Panc1 (cell line): Measurements from ENCODE around the gene KRT4. TPM values are rescaled to one million over a fixed set of nuclear protein-coding genes. Genes with fewer than 3 reads are reported as not detected.

Experiments
- ATAC-seq: fragments of 200-7000 bp; cut with Tn5 transposase; 2 replicates; pipeline ENCODE4 v1.9.1; 2020; ENCODE audit warnings: mild to moderate bottlenecking, moderate library complexity
- BruUV-seq: library from RNA; stranded (reverse); fragments of 400-500 nt; replicated peaks from 2 replicates; lab custom pipeline; 2021; lab: Mats Ljungman, UMichigan
- CTCF ChIA-PET: fragments of 300-600 bp; sonication (Branson Sonifier 250); formaldehyde crosslinking; loops from one replicate; lab custom pipeline; 2022; ENCODE audit warnings: antibody characterized with exemption; lab: Charles Lee
- POLR2A ChIA-PET: fragments of 300-600 bp; sonication (Branson Sonifier 250); formaldehyde crosslinking; loops from one replicate; lab custom pipeline; 2022; ENCODE audit warnings: antibody characterized with exemption; lab: Charles Lee
- DNase-seq: peaks from one replicate; pipeline ENCODE4 v3.0.0-alpha.2; 2010; ENCODE audit warnings: low read depth, low spot score
- H3K27ac ChIP-seq: 2 replicates; pipeline ENCODE4 v1.5.1; 2011; ENCODE audit warnings: mild to moderate bottlenecking, low read length, inconsistent platforms
- H3K27me3 ChIP-seq: fragments of 200-500 bp; sonication (Bioruptor generic); 2 replicates; pipeline ENCODE4 v1.6.0; 2014; ENCODE audit warnings: low read length, inconsistent platforms; ENCODE audit not compliant: control insufficient read depth, insufficient read depth
- H3K36me3 ChIP-seq: fragments of 200-500 bp; sonication (Bioruptor generic); 2 replicates; pipeline ENCODE4 v1.5.1; 2014; ENCODE audit warnings: inconsistent platforms, mild to moderate bottlenecking, low read length, moderate library complexity; ENCODE audit not compliant: control insufficient read depth, insufficient read depth
- H3K4me1 ChIP-seq: 2 replicates; pipeline ENCODE4 v1.5.1; 2011; ENCODE audit warnings: inconsistent platforms, mild to moderate bottlenecking, low read length, moderate library complexity; ENCODE audit not compliant: control insufficient read depth, insufficient read depth
- H3K4me3 ChIP-seq, 2 experiments: 2 replicates each; pipeline ENCODE4 v1.5.1; 2011 to 2012; ENCODE audit warnings: low read depth in 2 of 2, low read length in 2 of 2, mild to moderate bottlenecking in 2 of 2, inconsistent platforms in 1 of 2, moderate library complexity in 1 of 2
- H3K9me3 ChIP-seq: fragments of 200-500 bp; sonication (Bioruptor generic); 2 replicates; pipeline ENCODE4 v1.5.1; 2014; ENCODE audit warnings: low read depth, mild to moderate bottlenecking, inconsistent platforms, low read length, moderate library complexity; ENCODE audit not compliant: control insufficient read depth, insufficient read depth
- POLR2AphosphoS5 ChIP-seq: IDR thresholded peaks from 2 replicates; pipeline ENCODE4 v1.6.1; 2012; ENCODE audit warnings: mild to moderate bottlenecking, low read depth, low read length, moderate library complexity
- SIN3A ChIP-seq: IDR thresholded peaks from 2 replicates; pipeline ENCODE4 v1.6.1; 2012; ENCODE audit warnings: low read depth, mild to moderate bottlenecking, low read length, moderate library complexity, borderline replicate concordance; ENCODE audit not compliant: insufficient read depth
- TCF7L2 ChIP-seq: IDR thresholded peaks from 2 replicates; pipeline ENCODE4 v1.6.1; 2011; ENCODE audit warnings: mild to moderate bottlenecking, low read depth, low read length, inconsistent platforms
- in situ Hi-C: cut with HindIII; loops from 2 replicates; pipeline ENCODE4 v1.10.0; 2016; ENCODE audit warnings: low sequenced_read_pairs, low pct_unique_long_range_greater_than_20kb
- intact Hi-C: fragments of 100-400 bp; cut with micrococcal nuclease; formaldehyde crosslinking; loops from one replicate; pipeline ENCODE4 v1.10.0; 2022; ENCODE audit not compliant: unreplicated experiment
- total RNA-seq: library from RNA; stranded (reverse); gene quantifications from one replicate; pipeline ENCODE4 v1.2.1, GENCODE V29; 2021; ENCODE audit not compliant: unreplicated experiment
- TF ChIP-seq, protein P1 (sequence below): fragments of 450-650 bp; IDR thresholded peaks from 2 replicates; pipeline ENCODE4 v1.5.1; 2017; ENCODE audit warnings: mild to moderate bottlenecking
- TF ChIP-seq, protein P2 (sequence below), 2 experiments: IDR thresholded peaks; 2 replicates each; pipeline ENCODE4 v1.6.1; 2011 to 2012; ENCODE audit warnings: low read depth in 2 of 2, control low read depth in 1 of 2, low read length in 1 of 2, mild to moderate bottlenecking in 1 of 2, moderate library complexity in 1 of 2; ENCODE audit not compliant: insufficient read depth in 1 of 2

Gene KRT4
- total RNA-seq, 1 experiment from 2014 or later: 0.15 TPM

DNA sequence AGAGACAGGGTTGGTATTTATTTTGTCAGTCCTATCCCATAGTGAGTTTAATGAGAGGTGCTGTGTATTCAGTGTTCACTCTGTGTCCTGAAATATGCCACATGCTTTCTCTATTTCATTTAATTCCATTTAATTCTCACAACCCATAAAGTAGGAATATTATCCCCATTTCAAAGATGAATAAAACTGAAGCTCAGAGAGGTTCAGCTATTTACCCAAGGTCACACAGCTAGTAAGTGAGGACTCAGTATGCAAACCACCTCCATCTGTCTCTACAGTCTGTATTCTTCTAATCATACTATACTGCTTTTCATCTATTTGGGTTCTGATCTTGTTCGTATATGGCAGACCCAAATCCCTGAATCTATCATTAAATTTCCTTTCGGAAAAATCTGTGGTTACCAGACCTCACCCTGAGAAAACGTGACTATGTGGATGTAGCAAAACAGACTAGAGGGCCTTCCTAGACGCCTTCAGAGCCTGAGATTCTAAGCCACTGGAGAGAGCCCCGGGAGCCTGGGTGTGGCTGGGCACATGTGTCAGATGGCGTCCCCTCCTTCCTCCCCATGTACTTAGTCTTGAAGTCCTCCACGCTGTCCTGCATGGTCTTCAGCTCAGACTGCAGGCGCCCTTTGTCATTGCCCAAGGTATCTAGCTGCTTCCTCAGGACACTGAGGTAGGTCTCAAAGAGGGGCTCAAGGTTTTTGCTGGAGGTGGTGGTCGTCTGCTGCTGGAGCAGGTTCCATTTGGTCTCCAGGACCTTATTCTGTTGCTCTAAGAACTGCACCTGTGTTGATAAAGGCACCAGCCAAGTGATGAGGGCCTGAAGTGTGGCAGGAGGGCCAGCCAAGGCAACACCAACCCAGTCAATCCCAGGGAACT, 2.5 kb downstream of the KRT4 start:
- Histone ChIP-seq H3K27ac (no peak overlapping the region), H3K4me1 (peaks cover 5% of the 10 kb centered on the region; the same call in 1 of the 2 replicates), H3K9me3 (no peaks in the 10 kb centered on the region), H3K27me3 (peaks cover 6% of the 10 kb centered on the region; the same call in 1 of the 2 replicates), H3K4me3 (no peak overlapping the region), H3K36me3 (no peaks in the 10 kb centered on the region)
- ChIA-PET CTCF (interaction anchor here (1.1 kb wide), 1 partner anchor 68 kb away, joined by 5 read pairs; no protein-coding TSS in a partner anchor), POLR2A (no interaction called here)
- no peak for DNase-seq
- TF ChIP-seq, protein P1, sequence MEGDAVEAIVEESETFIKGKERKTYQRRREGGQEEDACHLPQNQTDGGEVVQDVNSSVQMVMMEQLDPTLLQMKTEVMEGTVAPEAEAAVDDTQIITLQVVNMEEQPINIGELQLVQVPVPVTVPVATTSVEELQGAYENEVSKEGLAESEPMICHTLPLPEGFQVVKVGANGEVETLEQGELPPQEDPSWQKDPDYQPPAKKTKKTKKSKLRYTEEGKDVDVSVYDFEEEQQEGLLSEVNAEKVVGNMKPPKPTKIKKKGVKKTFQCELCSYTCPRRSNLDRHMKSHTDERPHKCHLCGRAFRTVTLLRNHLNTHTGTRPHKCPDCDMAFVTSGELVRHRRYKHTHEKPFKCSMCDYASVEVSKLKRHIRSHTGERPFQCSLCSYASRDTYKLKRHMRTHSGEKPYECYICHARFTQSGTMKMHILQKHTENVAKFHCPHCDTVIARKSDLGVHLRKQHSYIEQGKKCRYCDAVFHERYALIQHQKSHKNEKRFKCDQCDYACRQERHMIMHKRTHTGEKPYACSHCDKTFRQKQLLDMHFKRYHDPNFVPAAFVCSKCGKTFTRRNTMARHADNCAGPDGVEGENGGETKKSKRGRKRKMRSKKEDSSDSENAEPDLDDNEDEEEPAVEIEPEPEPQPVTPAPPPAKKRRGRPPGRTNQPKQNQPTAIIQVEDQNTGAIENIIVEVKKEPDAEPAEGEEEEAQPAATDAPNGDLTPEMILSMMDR: no peak
- no peak for TF ChIP-seq SIN3A
- TF ChIP-seq, protein P2, sequence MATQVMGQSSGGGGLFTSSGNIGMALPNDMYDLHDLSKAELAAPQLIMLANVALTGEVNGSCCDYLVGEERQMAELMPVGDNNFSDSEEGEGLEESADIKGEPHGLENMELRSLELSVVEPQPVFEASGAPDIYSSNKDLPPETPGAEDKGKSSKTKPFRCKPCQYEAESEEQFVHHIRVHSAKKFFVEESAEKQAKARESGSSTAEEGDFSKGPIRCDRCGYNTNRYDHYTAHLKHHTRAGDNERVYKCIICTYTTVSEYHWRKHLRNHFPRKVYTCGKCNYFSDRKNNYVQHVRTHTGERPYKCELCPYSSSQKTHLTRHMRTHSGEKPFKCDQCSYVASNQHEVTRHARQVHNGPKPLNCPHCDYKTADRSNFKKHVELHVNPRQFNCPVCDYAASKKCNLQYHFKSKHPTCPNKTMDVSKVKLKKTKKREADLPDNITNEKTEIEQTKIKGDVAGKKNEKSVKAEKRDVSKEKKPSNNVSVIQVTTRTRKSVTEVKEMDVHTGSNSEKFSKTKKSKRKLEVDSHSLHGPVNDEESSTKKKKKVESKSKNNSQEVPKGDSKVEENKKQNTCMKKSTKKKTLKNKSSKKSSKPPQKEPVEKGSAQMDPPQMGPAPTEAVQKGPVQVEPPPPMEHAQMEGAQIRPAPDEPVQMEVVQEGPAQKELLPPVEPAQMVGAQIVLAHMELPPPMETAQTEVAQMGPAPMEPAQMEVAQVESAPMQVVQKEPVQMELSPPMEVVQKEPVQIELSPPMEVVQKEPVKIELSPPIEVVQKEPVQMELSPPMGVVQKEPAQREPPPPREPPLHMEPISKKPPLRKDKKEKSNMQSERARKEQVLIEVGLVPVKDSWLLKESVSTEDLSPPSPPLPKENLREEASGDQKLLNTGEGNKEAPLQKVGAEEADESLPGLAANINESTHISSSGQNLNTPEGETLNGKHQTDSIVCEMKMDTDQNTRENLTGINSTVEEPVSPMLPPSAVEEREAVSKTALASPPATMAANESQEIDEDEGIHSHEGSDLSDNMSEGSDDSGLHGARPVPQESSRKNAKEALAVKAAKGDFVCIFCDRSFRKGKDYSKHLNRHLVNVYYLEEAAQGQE (IDR thresholded peaks at IDR 0.05; ENCODE audit: insufficient read depth in 1 of 2, low read depth in 2 of 2, low read length in 1 of 2): no peak
- TF ChIP-seq POLR2AphosphoS5: no peak
- no peak for TF ChIP-seq TCF7L2
- no TSS peak for BruUV-seq
- in situ Hi-C loops (no loop called here), intact Hi-C loops (no loop called here)
- ATAC-seq: no peak

DNA sequence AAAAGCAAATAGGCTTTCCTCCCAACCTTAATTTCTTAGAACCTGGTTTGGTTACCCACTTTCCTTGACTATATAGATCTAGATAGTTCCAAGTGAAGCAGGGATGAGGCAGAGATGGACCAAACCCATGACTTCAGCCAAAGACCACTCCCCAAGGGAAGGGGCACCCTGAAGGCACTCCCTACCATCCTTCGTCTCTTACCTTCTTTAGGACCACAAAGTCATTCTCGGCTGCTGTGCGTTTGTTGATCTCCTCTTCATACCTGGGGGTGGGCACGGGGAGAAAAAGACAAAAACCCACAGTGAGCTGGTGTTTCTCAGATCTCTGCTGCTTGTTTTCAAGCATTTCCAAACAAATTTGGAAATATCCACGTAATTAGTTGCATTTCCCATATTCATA, 3.4 kb downstream of the KRT4 start:
- POLR2A ChIA-PET: no interaction called here
- CTCF ChIA-PET: no interaction called here
- intact Hi-C loops: no loop called here
- no peak overlapping the region for H3K4me3 ChIP-seq
- no peaks in the 10 kb centered on the region for H3K9me3 ChIP-seq
- H3K36me3 ChIP-seq: no peaks in the 10 kb centered on the region
- in situ Hi-C loops: no loop called here
- ATAC-seq (no peak), DNase-seq (no peak)
- H3K27me3 ChIP-seq: peaks cover 6% of the 10 kb centered on the region; the same call in 1 of the 2 replicates
- BruUV-seq: no TSS peak
- no peak overlapping the region for H3K27ac ChIP-seq
- peaks cover 5% of the 10 kb centered on the region; the same call in 1 of the 2 replicates for H3K4me1 ChIP-seq
- TF ChIP-seq TCF7L2: no peak
- TF ChIP-seq SIN3A: no peak
- TF ChIP-seq POLR2AphosphoS5: no peak
- TF ChIP-seq, protein P2 (IDR thresholded peaks at IDR 0.05; ENCODE audit: insufficient read depth in 1 of 2, low read depth in 2 of 2, low read length in 1 of 2): no peak
- TF ChIP-seq, protein P1: no peak
